Epithelial cell of esophagus (primary cell): ENCODE measurements around the gene CFAP54.
"Not testable (repeated sequence)": the region's sequence is repeated elsewhere in the genome, so short reads cannot be mapped to it uniquely, and the experiment has no call there.

ENCODE experiments used
- DNase-seq: peaks from one replicate; pipeline ENCODE4 v3.0.0; 2010; ENCODE audit warnings: low read depth
- H3K4me3 ChIP-seq: 2 replicates; pipeline ENCODE4 v1.5.1; 2011; ENCODE audit warnings: mild to moderate bottlenecking, low read length, control low read depth
- TF ChIP-seq, protein P1 (sequence below): IDR thresholded peaks from 2 replicates; pipeline ENCODE4 v1.5.1; 2011; ENCODE audit warnings: low read depth, mild to moderate bottlenecking, low read length, control low read depth, inconsistent platforms; ENCODE audit not compliant: insufficient read depth; ENCODE audit errors: missing control alignments

CFAP54 gene

DNA sequence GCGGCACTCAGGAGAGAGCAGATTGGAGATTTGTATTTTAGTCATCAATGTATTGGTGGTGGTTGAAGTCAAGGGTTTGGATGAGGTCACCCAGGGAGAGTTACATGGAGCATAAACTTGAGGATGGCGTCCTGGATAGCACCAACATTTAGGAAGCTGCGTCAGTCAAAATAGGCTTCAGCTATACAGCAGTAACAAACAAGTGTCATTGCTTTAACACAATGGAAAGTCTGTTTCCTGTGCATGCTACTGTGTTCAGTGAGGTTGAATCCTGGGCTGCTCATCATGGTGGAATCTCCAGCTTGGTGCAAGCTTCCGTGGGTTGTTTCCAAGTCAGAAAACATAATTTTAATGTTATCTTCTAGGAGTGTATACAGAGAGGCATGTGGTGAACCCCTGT, 180.4 kb downstream of the CFAP54 start:
- TF ChIP-seq, protein P1, sequence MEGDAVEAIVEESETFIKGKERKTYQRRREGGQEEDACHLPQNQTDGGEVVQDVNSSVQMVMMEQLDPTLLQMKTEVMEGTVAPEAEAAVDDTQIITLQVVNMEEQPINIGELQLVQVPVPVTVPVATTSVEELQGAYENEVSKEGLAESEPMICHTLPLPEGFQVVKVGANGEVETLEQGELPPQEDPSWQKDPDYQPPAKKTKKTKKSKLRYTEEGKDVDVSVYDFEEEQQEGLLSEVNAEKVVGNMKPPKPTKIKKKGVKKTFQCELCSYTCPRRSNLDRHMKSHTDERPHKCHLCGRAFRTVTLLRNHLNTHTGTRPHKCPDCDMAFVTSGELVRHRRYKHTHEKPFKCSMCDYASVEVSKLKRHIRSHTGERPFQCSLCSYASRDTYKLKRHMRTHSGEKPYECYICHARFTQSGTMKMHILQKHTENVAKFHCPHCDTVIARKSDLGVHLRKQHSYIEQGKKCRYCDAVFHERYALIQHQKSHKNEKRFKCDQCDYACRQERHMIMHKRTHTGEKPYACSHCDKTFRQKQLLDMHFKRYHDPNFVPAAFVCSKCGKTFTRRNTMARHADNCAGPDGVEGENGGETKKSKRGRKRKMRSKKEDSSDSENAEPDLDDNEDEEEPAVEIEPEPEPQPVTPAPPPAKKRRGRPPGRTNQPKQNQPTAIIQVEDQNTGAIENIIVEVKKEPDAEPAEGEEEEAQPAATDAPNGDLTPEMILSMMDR: no peak
- H3K4me3 ChIP-seq: no peak overlapping the region
- DNase-seq: no peak

- TF ChIP-seq, protein P1: no peak
- H3K4me3 ChIP-seq: no peak overlapping the region
- DNase-seq: no peak
These were observed 181.0 kb downstream of the CFAP54 start for GRCh38 chr12:96670334-96670899.

GRCh38 chr12:96675519-96675918, 186.1 kb downstream of the CFAP54 start:
- H3K4me3 ChIP-seq, DNase-seq: not testable (repeated sequence)

- no peak for DNase-seq
- no peak overlapping the region for H3K4me3 ChIP-seq
- TF ChIP-seq, protein P1: no peak
These were observed 188.0 kb downstream of the CFAP54 start for GRCh38 chr12:96677363-96677762.

GRCh38 chr12:96687719-96688118, 198.3 kb downstream of the CFAP54 start:
- TF ChIP-seq, protein P1: no peak
- DNase-seq: no peak
- H3K4me3 ChIP-seq: no peak overlapping the region

GRCh38 chr12:96698521-96698920, 209.1 kb downstream of the CFAP54 start:
- no peak for DNase-seq
- H3K4me3 ChIP-seq: no peak overlapping the region
- TF ChIP-seq, protein P1: peak; percentile 19

GRCh38 chr12:96698965-96699364, 209.6 kb downstream of the CFAP54 start:
- TF ChIP-seq, protein P1: no peak
- DNase-seq: no peak
- H3K4me3 ChIP-seq: no peak overlapping the region
